Measurements from ENCODE around the gene SH3TC1. TPM values are rescaled to one million over a fixed set of nuclear protein-coding genes. Genes with fewer than 3 reads are reported as not detected.

The SH3TC1 gene
- total and polyA plus RNA-seq, 10 of the 15 experiments (the other 5 are each of a cell fraction or from before 2014, with no cell fraction given): 0.19 to 47.0 (median 18.4) TPM

- TF ChIP-seq PAX5 (IDR thresholded peaks at IDR 0.05; ENCODE audit: borderline replicate concordance, low read depth, low read length): peak; percentile 50; the same call in 1 of the 2 replicates
- peak; percentile 81 for TF ChIP-seq MYC (IDR thresholded peaks at IDR 0.05; ENCODE audit: insufficient read depth, insufficient read length, insufficient replicate concordance, low read length, severe bottlenecking)
- no peak; the same call in 1 of the 2 replicates for TF ChIP-seq CHD2 (IDR thresholded peaks at IDR 0.05; ENCODE audit: borderline replicate concordance, low read depth, low read length)
- TF ChIP-seq ZNF207 (IDR thresholded peaks at IDR 0.05; ENCODE audit: borderline replicate concordance): peak; percentile 49; the same call in 1 of the 2 replicates
- peak; percentile 61 for TF ChIP-seq SMARCA5 (IDR thresholded peaks at IDR 0.05)
- peak; percentile 74 for TF ChIP-seq CBFB (IDR thresholded peaks at IDR 0.05; ENCODE audit: low read depth)
- TF ChIP-seq HCFC1 (IDR thresholded peaks at IDR 0.05; ENCODE audit: low read length): no peak
- TF ChIP-seq NFIC (IDR thresholded peaks at IDR 0.05; ENCODE audit: low read depth, low read length): peak; percentile 46
- TF ChIP-seq MEF2B (IDR thresholded peaks at IDR 0.05; ENCODE audit: partially characterized antibody, poor library complexity, severe bottlenecking): peak; percentile 72
- peak; percentile 75 for TF ChIP-seq RUNX3 (IDR thresholded peaks at IDR 0.05; ENCODE audit: low read length)
- TF ChIP-seq USF1 (IDR thresholded peaks at IDR 0.05; ENCODE audit: borderline replicate concordance, extremely low read length, insufficient read depth, low read depth, low read length): peak; percentile 68
- TF ChIP-seq EED (IDR thresholded peaks at IDR 0.05; ENCODE audit: low read depth): peak; percentile 74
- no peak for TF ChIP-seq NRF1 (conservative IDR thresholded peaks at IDR 0.05; ENCODE audit: low read depth, low read length)
- peak; percentile 20; the same call in 1 of the 2 replicates for TF ChIP-seq SPI1 (IDR thresholded peaks at IDR 0.05; ENCODE audit: borderline replicate concordance, insufficient read depth, low read depth, low read length)
- 0 out of 2 replicates have a peak, but pooled peaks have one; percentile 29 for TF ChIP-seq ATF2 (IDR thresholded peaks at IDR 0.05; ENCODE audit: low read length)
- TF ChIP-seq RELB (IDR thresholded peaks at IDR 0.05; ENCODE audit: low read depth): peak; percentile 73; the same call in 1 of the 2 replicates
- TF ChIP-seq ZNF592 (IDR thresholded peaks at IDR 0.05): 0 out of 2 replicates have a peak, but pooled peaks have one; percentile 39
- no peak for TF ChIP-seq ATF3 (IDR thresholded peaks at IDR 0.05; ENCODE audit: borderline replicate concordance, extremely low read depth, low read depth, low read length)
- peak; percentile 91 for TF ChIP-seq GATAD2B (conservative IDR thresholded peaks at IDR 0.05; ENCODE audit: low read depth)
Measured at GRCh38 chr4:8228319-8229250, 29.5 kb downstream of the SH3TC1 start (continued).

Measured in GM12878 (cell line).